ENCODE measurements around the gene C2orf81. TPM values are rescaled to one million over a fixed set of nuclear protein-coding genes. Genes with fewer than 3 reads are reported as not detected.
A peak's percentile ranks its signal among the peaks of the same experiment; 100 is the strongest.

The C2orf81 gene
- polyA plus RNA-seq, 1 of the 3 experiments (the other 2 are of a cell fraction) = 2.5 TPM

GRCh38 chr2:74441690-74442482 is 20.5 kb upstream of the C2orf81 start, which contains the start of gene RTKN (continued):
- TF ChIP-seq USF2 (IDR thresholded peaks at IDR 0.05; ENCODE audit: borderline replicate concordance, low read depth, low read length) (no peak), SIN3A (IDR thresholded peaks at IDR 0.05; ENCODE audit: borderline replicate concordance, low read depth, low read length) (no peak), RFX5 (IDR thresholded peaks at IDR 0.05; ENCODE audit: low read length) (no peak), IRF3 (IDR thresholded peaks at IDR 0.05; ENCODE audit: low read depth, low read length) (no peak), PBX3 (IDR thresholded peaks at IDR 0.05) (no peak)

GRCh38 chr2:74441170-74441689 is 19.8 kb upstream of the C2orf81 start:
- peak overlapping the region; percentile 97; the same call in 1 of the 2 replicates for H3K4me2 ChIP-seq
- H3K36me3 ChIP-seq (replicated peaks in 1 of 2; ENCODE audit: control insufficient read depth in 1 of 2, insufficient read depth in 2 of 2, low read length in 1 of 2) = no peaks in the 10 kb centered on the region
- ChIA-PET POLR2A (interaction anchor here (1.2 to 3.0 kb wide), 5 partner anchors 13 to 51 kb away, joined by 3 to 27 read pairs (median 16); partner anchors contain the start of genes C2orf81, INO80B, MRPL53 and WBP1), CTCF (interaction anchor here (1.4 to 2.5 kb wide), 3 partner anchors 13 to 91 kb away, joined by 3 to 8 read pairs (median 8); partner anchors contain the start of gene INO80B)
- 96% methylated on average over 28 of the region's 33 CpGs for WGBS (ENCODE audit: low lambda C conversion rate)
- H3K4me1 ChIP-seq (ENCODE audit: control insufficient read depth in 1 of 2, insufficient read depth in 2 of 2, low read depth in 1 of 2, low read length in 1 of 2) = peaks cover 20 to 27% of the 10 kb centered on the region in 2 experiments; a peak in 3 of 4 replicates
- H3K27me3 ChIP-seq (ENCODE audit: insufficient read depth) = no peaks in the 10 kb centered on the region
- H3F3A ChIP-seq (replicated peaks; ENCODE audit: insufficient read depth) = peaks cover 6% of the 10 kb centered on the region
- peaks cover 30% of the 10 kb centered on the region for H3K79me2 ChIP-seq (ENCODE audit: insufficient read depth)
- H3K9me3 ChIP-seq = no peaks in the 10 kb centered on the region
- no peaks in the 10 kb centered on the region for H4K20me1 ChIP-seq (ENCODE audit: insufficient read depth)
- 0 out of 2 replicates have a peak overlapping the region, but pooled peaks have one; percentile 77 for H3K9ac ChIP-seq
- peak overlapping the region; percentile 95 for H2AFZ ChIP-seq (ENCODE audit: low read depth)
- peak overlapping the region; percentile 64 to 98 for H3K27ac ChIP-seq (ENCODE audit: low read depth in 2 of 2, low read length in 1 of 2)
- H3K9me2 ChIP-seq = no peaks in the 10 kb centered on the region
- no peak overlapping the region; a peak in 1 of 4 replicates for H3K4me3 ChIP-seq (ENCODE audit: low read depth in 2 of 2, low read length in 1 of 2)
- no peak for DNase-seq
- no peak for TF ChIP-seq RXRA (IDR thresholded peaks at IDR 0.05; ENCODE audit: borderline replicate concordance, low read depth)
- TF ChIP-seq RFX5 (IDR thresholded peaks at IDR 0.05; ENCODE audit: low read length) = no peak
- no peak for TF ChIP-seq REST (IDR thresholded peaks at IDR 0.05; ENCODE audit: low read depth, low read length)
- TF ChIP-seq EZH2phosphoT487 (IDR thresholded peaks at IDR 0.05; ENCODE audit: borderline replicate concordance, low read depth) = no peak
- no peak for TF ChIP-seq CHD2 (IDR thresholded peaks at IDR 0.05; ENCODE audit: low read length, partially characterized antibody)
- TF ChIP-seq MAX (IDR thresholded peaks at IDR 0.05; ENCODE audit: low read depth) = no peak
- TF ChIP-seq YY1 (IDR thresholded peaks at IDR 0.05; ENCODE audit: low read depth) = no peak
- TF ChIP-seq ELF1 (IDR thresholded peaks at IDR 0.05) = no peak
- TF ChIP-seq POLR2AphosphoS5 (IDR thresholded peaks at IDR 0.05; ENCODE audit: low read depth, low read length) = no peak
- TF ChIP-seq FOSL2 (IDR thresholded peaks at IDR 0.05; ENCODE audit: borderline replicate concordance, low read depth) = no peak
- no peak for TF ChIP-seq IRF3 (IDR thresholded peaks at IDR 0.05; ENCODE audit: low read depth, low read length)
- TF ChIP-seq RCOR1 (IDR thresholded peaks at IDR 0.05; ENCODE audit: low read length) = no peak
- TF ChIP-seq SIN3A (IDR thresholded peaks at IDR 0.05; ENCODE audit: borderline replicate concordance, low read depth, low read length) = no peak
- no peak for TF ChIP-seq CTCF (IDR thresholded peaks at IDR 0.05)
- TF ChIP-seq JUND (IDR thresholded peaks at IDR 0.05) = no peak
